B cell (primary cell): ENCODE measurements around the gene KRR1. TPM values are rescaled to one million over a fixed set of nuclear protein-coding genes. Genes with fewer than 3 reads are reported as not detected.
"Not testable (repeated sequence)": the region's sequence is repeated elsewhere in the genome, so short reads cannot be mapped to it uniquely, and the experiment has no call there.

Experiments
- ATAC-seq: fragments of 200-7000 bp; cut with Tn5 transposase; one replicate; pipeline ENCODE4 v1.10.0; 2021; ENCODE audit warnings: low read depth, mild to moderate bottlenecking, moderate number of reproducible peaks, moderate library complexity
- CTCF ChIA-PET: fragments of 350-600 bp; sonication (Branson Sonifier 250); formaldehyde crosslinking; loops from one replicate; lab custom pipeline; 2021; ENCODE audit warnings: antibody characterized with exemption, inconsistent platforms; lab: Charles Lee
- POLR2A ChIA-PET: fragments of 350-600 bp; sonication (Branson Sonifier 250); formaldehyde crosslinking; loops from one replicate; lab custom pipeline; 2021; ENCODE audit warnings: antibody characterized with exemption; lab: Charles Lee
- DNase-seq: peaks from one replicate; pipeline ENCODE4 v3.0.0; 2013
- H2AFZ ChIP-seq: 2 replicates; pipeline ENCODE4 v1.6.1; 2012; ENCODE audit warnings: mild to moderate bottlenecking, low read depth, low read length; ENCODE audit not compliant: insufficient read depth, poor library complexity, severe bottlenecking
- H3K27ac ChIP-seq, 2 donors: 1 replicate in 1 of 2; 2 replicates in 1 of 2; pipeline ENCODE4 v1.5.1; 2012 to 2013; ENCODE audit warnings: low read length in 2 of 2, mild to moderate bottlenecking in 2 of 2, moderate library complexity in 1 of 2
- H3K27me3 ChIP-seq, 4 experiments: fragments of 200-600 bp in 1 of 4; sonication (generic) in 1 of 4; replicated peaks in 1 of 4; 1 replicate in 2 of 4; 2 replicates in 2 of 4; pipeline versions ENCODE4 v1.6.1 to v1.7.0; 2013 to 2016; ENCODE audit warnings: low read length in 3 of 4, mild to moderate bottlenecking in 2 of 4, mixed read lengths in 1 of 4, moderate library complexity in 1 of 4; ENCODE audit not compliant: insufficient read depth in 4 of 4, control insufficient read depth in 3 of 4; ENCODE audit errors: control extremely low read depth in 1 of 4
- H3K36me3 ChIP-seq, 2 experiments: replicated peaks in 1 of 2; 1 replicate in 1 of 2; 2 replicates in 1 of 2; pipeline versions ENCODE4 v1.6.1 to v1.7.1; 2013; ENCODE audit warnings: low read length in 1 of 2; ENCODE audit not compliant: insufficient read depth in 2 of 2, control insufficient read depth in 1 of 2; ENCODE audit errors: control extremely low read depth in 1 of 2, extremely low read depth in 1 of 2
- H3K4me1 ChIP-seq, 2 donors: fragments of 200-600 bp in 1 of 2; sonication (generic) in 1 of 2; 1 replicate in 1 of 2; 2 replicates in 1 of 2; pipeline versions ENCODE4 v1.5.1 to v1.6.1; 2013 to 2017; ENCODE audit warnings: low read length in 2 of 2; ENCODE audit not compliant: control insufficient read depth in 2 of 2, insufficient read depth in 2 of 2
- H3K4me2 ChIP-seq: replicated peaks from 2 replicates; pipeline ENCODE3; 2012; ENCODE audit warnings: mild to moderate bottlenecking, low read depth, low read length; ENCODE audit not compliant: poor library complexity, severe bottlenecking
- H3K4me3 ChIP-seq, 5 experiments: fragments of 200-600 bp in 1 of 5; sonication (generic) in 1 of 5; 1 replicate in 3 of 5; 2 replicates in 2 of 5; pipeline versions ENCODE4 v1.5.1 to v1.7.0; 2011 to 2016; ENCODE audit warnings: low read length in 4 of 5, mild to moderate bottlenecking in 4 of 5, low read depth in 2 of 5, control low read depth in 1 of 5, moderate library complexity in 1 of 5; ENCODE audit not compliant: insufficient read depth in 1 of 5; ENCODE audit errors: control extremely low read depth in 1 of 5, extremely low read depth in 1 of 5
- H3K79me2 ChIP-seq: fragments of 200-600 bp; sonication (generic); one replicate; pipeline ENCODE4 v1.6.0; 2016; ENCODE audit warnings: low read length; ENCODE audit not compliant: control insufficient read depth, insufficient read depth
- H3K9ac ChIP-seq: fragments of 200-600 bp; sonication (generic); 2 replicates; pipeline ENCODE4 v1.6.1; 2017; ENCODE audit warnings: mild to moderate bottlenecking, low read length, moderate library complexity
- H3K9me3 ChIP-seq, 3 donors: one replicate each; pipeline versions ENCODE4 v1.6.1 to v1.7.1; 2013; ENCODE audit warnings: low read length in 2 of 3; ENCODE audit not compliant: control insufficient read depth in 2 of 3, insufficient read depth in 1 of 3; ENCODE audit errors: control extremely low read depth in 1 of 3
- H4K20me1 ChIP-seq: 2 replicates; pipeline ENCODE4 v1.6.0; 2012; ENCODE audit warnings: mild to moderate bottlenecking, low read length; ENCODE audit not compliant: insufficient read depth, control insufficient read depth, poor library complexity, severe bottlenecking
- H3K27ac Mint-ChIP-seq: one replicate; pipeline ENCODE4 v1.8.0; 2021; ENCODE audit warnings: mixed read lengths
- H3K27me3 Mint-ChIP-seq: one replicate; pipeline ENCODE4 v1.8.0; 2021; ENCODE audit warnings: mixed read lengths
- H3K4me1 Mint-ChIP-seq: one replicate; pipeline ENCODE4 v1.8.0; 2021; ENCODE audit warnings: mixed read lengths
- H3K4me3 Mint-ChIP-seq: one replicate; pipeline ENCODE4 v1.8.0; 2021; ENCODE audit warnings: mixed read lengths
- H3K9me3 Mint-ChIP-seq: one replicate; pipeline ENCODE4 v1.8.0; 2022; ENCODE audit warnings: mixed read lengths; ENCODE audit not compliant: insufficient read depth
- CTCF ChIP-seq: fragments of 200-600 bp; IDR thresholded peaks from one replicate; pipeline ENCODE4 v1.8.0; 2022; ENCODE audit warnings: antibody characterized with exemption, mild to moderate bottlenecking
- EZH2 ChIP-seq: IDR thresholded peaks from 2 replicates; pipeline ENCODE4 v1.6.1; 2012; ENCODE audit warnings: borderline replicate concordance, low read depth, mild to moderate bottlenecking, moderate library complexity, low read length; ENCODE audit not compliant: insufficient read depth, poor library complexity, severe bottlenecking
- WGBS: methylation state at CpG from one replicate; pipeline ENCODE4 v1.1.5; 2013; ENCODE audit warnings: missing lambda C conversion rate; ENCODE audit not compliant: insufficient coverage; 5-methylcytosine and 5-hydroxymethylcytosine counted together
- intact Hi-C: fragments of 100-400 bp; cut with micrococcal nuclease; formaldehyde crosslinking; loops from one replicate; pipeline ENCODE4 v1.10.0; 2022
- polyA plus RNA-seq: library from polyadenylated mRNA; depleted of rRNA; stranded (reverse); fragments of >200 nt; gene quantifications from 2 replicates; pipeline ENCODE4 v1.2.3, GENCODE V29; 2012
- total RNA-seq, 2 donors: library from RNA; stranded (reverse); fragments of 120-200 nt in 1 of 2; gene quantifications; 1 replicate in 1 of 2; 2 replicates in 1 of 2; pipeline versions ENCODE4 v1.2.3 to v1.2.4, GENCODE V29; 2013 to 2022

Gene KRR1
- total and polyA plus RNA-seq, 2 donors (not counting 1 experiment from before 2014, with no cell fraction given), result 16.3 to 87.7 TPM

DNA sequence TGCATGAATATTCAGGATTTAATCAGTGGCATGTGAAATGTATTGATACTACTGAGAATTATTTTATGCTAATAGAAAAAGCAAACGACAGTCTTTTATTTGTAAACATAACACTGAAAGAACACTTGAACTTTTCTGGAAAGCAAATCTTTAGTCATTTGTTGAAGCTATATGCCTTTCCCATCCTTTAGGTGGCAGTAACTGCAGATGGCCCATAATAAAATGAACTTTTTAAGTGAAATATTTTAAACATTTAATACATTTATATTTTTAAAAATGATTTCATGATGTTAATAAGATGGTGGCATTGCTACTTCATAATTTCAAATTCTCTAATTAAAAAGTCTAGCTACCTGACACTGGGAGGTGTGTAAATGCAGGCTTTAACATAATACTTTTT, 13.9 kb upstream of the KRR1 start:
- peaks cover 35% of the 10 kb centered on the region for H3K27me3 Mint-ChIP-seq
- no CpG with 5 or more reads among the region's 1 CpG for whole genome bisulfite sequencing
- ChIA-PET POLR2A (no interaction called here), CTCF (interaction anchor here (1.0 to 8.6 kb wide), 3 partner anchors 511 to 931 kb away, joined by 3 to 210 read pairs (median 25); partner anchors contain the start of gene PHLDA1)
- H3K9ac ChIP-seq, result no peak overlapping the region
- H3K27ac ChIP-seq, result no peak overlapping the region
- H3K4me3 Mint-ChIP-seq, result no peak overlapping the region
- no peak overlapping the region for H3K4me3 ChIP-seq
- no peak overlapping the region for H2AFZ ChIP-seq
- H3K36me3 ChIP-seq, result no peaks in the 10 kb centered on the region
- no peak for ATAC-seq
- no peak for DNase-seq
- intact Hi-C loops, result loop anchor here (5.0 to 10.0 kb wide), 2 partner anchors 630 to 822 kb away; partner anchors contain the start of gene BBS10
- H3K79me2 ChIP-seq, result no peaks in the 10 kb centered on the region
- TF ChIP-seq CTCF, result no peak
- no peak for TF ChIP-seq EZH2
- peaks cover 0 to 3% (median 0%) of the 10 kb centered on the region in 4 experiments for H3K27me3 ChIP-seq
- H3K4me2 ChIP-seq, result no peak overlapping the region
- no peaks in the 10 kb centered on the region for H4K20me1 ChIP-seq
- no peaks in the 10 kb centered on the region for H3K9me3 Mint-ChIP-seq
- H3K4me1 Mint-ChIP-seq, result peaks cover 4% of the 10 kb centered on the region
- H3K9me3 ChIP-seq, result no peaks in the 10 kb centered on the region
- H3K4me1 ChIP-seq, result peaks cover 5 to 6% of the 10 kb centered on the region in 2 donors
- no peak overlapping the region for H3K27ac Mint-ChIP-seq

- H3K9me3 Mint-ChIP-seq, POLR2A ChIA-PET, H3K4me3 ChIP-seq, H3K4me1 Mint-ChIP-seq, H3K4me2 ChIP-seq, CTCF ChIA-PET, H3K79me2 ChIP-seq, H4K20me1 ChIP-seq, ATAC-seq, H3K27me3 ChIP-seq, H3K9ac ChIP-seq, H3K4me1 ChIP-seq, H3K27ac ChIP-seq, H3K9me3 ChIP-seq, H2AFZ ChIP-seq, H3K27ac Mint-ChIP-seq, H3K36me3 ChIP-seq, H3K4me3 Mint-ChIP-seq, DNase-seq: not testable (repeated sequence)
- WGBS, result 87% methylated on average over 3 of the region's 5 CpGs
- peaks cover 33% of the 10 kb centered on the region for H3K27me3 Mint-ChIP-seq
- intact Hi-C loops, result loop anchor here (10.0 kb wide), 1 partner anchor 633 kb away; no protein-coding TSS in a partner anchor
Observed at GRCh38 chr12:75522124-75522523, 10.7 kb upstream of the KRR1 start.

DNA sequence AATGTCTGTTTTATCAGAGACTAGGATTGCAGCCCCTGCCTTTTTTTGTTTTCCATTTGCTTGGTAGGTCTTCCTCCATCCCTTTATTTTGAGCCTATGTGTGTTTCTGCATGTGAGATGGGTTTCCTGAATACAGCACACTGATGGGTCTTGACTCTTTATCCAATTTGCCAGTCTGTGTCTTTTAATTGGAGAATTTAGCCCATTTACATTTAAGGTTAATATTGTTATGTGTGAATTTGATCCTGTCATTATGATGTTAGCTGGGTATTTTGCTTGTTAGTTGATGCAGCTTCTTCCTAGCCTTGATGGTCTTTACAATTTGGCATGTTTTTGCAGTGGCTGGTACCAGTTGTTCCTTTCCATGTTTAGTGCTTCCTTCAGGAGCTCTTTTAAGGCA, 9.8 kb upstream of the KRR1 start:
- POLR2A ChIA-PET, ATAC-seq, H3K4me1 Mint-ChIP-seq, H3K9ac ChIP-seq, H3K27ac Mint-ChIP-seq, H3K36me3 ChIP-seq, CTCF ChIA-PET, H3K9me3 ChIP-seq, H3K4me3 ChIP-seq, H3K27ac ChIP-seq, H3K27me3 ChIP-seq, H3K79me2 ChIP-seq, DNase-seq, H3K4me1 ChIP-seq, H2AFZ ChIP-seq, H3K9me3 Mint-ChIP-seq, H3K4me3 Mint-ChIP-seq, H3K4me2 ChIP-seq, H4K20me1 ChIP-seq: not testable (repeated sequence)
- intact Hi-C loops, result loop anchor here (10.0 kb wide), 1 partner anchor 634 kb away; no protein-coding TSS in a partner anchor
- H3K27me3 Mint-ChIP-seq, result peaks cover 33% of the 10 kb centered on the region
